Activated CD4-positive, alpha-beta T cell treated with anti-CD3 and anti-CD28 coated beads, Interleukin-2, Interleukin-4, amounts not matched to agents 100 ng/mL and 50 ng/mL, durations not matched to agents 16 hours and 8 hours (primary cell): ENCODE data around the gene COX6B2.

Experiments used
- DNase-seq: peaks from one replicate; pipeline ENCODE4 v3.0.0-alpha.2; 2020; ENCODE audit warnings: low spot score

The COX6B2 gene

DNA sequence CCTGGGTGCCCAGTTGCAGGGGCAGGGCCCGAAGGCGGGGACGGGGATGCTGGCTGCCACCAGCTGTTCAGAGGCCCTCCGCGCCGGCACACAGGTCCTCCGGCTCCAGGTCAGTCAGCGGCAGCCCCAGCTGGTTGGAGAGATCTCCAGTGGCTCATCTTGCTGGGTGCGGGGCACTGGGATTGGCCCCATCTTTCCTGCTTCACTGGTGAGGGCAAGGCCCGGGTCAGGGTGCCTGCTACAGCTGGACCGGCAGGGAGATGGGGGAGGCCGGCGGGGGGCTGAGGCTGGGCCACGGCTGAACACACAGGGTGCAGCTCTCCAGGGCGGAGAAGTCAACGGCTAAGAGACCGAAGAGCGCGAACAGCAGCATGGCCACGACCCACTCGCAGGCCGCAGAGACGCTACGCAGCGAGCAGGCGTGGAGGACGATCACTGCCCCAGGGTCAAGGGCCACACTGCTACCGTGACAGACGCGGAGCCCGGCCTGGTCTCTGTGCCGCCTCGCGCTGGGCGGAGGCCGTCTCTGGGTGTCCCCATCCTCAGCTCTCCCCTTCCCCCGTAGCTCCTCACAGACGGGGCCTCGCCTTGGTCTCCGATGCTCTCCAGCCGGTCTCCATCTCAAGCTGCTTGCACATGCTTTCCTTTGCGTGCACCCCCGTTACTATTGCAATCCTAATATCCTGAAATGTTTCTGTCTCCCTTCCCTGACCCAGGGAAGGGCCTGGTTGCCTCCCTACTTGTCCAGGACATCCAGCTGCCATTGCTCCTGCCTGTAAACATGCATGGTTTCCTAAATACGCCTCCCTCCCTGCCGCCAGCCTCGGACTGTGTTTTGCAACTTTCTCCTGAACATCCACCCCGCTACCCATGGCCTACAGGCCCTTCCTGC lies 41.7 kb downstream of the COX6B2 start:
- no peak for DNase-seq

DNA sequence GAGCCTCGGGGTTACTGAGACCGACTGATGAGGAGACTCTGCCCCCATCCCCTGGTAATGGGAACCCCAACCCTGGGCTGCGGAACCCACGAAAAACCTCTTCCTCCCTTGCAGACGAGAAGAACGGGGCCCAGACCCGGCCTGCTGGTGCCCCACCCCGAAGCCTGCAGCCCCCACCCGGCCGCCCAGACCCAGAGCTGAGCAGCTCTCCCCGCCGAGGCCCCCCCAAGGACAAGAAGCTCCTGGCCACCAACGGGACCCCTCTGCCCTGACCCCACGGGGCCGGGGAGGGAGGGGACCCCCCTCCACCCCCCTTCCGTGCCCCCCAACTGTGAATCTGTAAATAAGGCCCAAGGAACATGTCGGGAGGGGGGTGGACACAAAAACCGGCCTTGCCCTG lies 42.7 kb downstream of the COX6B2 start:
- DNase-seq, result no peak

DNA sequence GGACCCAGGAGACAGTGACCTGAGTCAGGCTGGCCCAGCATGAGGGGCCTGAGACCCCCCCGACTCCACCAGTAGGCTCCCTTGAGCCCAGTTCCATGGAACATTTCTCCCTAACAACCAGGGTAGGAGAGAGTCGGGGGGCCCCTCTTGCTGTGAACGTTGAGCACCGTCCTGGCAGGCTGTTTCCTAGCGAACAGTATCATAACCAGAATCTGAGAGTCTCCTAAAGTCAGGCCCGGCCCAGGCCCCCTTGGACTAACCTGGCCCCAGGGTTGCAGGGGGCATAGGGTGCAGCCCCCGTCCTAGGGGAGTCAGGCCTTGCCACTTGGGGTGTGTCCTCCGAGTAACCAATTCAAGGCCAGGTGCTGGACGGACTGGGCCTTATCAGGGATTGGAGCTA lies 43.1 kb downstream of the COX6B2 start:
- no peak for DNase-seq

DNA sequence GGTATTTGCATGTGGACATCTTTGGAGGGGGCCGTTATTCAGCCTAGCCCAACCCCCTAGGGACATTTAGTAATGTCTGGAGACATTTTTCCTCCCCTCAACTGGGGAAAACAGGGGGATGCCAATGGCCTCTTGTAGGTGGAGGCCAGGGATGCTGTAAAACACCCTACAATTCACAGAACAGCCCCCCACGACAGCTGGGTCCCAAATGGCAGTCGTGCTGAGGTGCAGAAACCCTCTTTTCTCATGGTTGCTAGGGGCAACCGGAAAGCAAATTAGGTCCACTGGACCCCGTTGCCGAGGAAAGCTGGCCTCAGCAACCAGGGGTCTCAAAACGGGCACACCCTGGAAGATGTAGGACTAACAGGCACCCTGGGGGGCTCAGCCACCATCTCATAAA lies 44.0 kb downstream of the COX6B2 start:
- DNase-seq, result no peak

- no peak for DNase-seq
Measured at GRCh38 chr19:55309448-55309847, 45.1 kb downstream of the COX6B2 start.

DNA sequence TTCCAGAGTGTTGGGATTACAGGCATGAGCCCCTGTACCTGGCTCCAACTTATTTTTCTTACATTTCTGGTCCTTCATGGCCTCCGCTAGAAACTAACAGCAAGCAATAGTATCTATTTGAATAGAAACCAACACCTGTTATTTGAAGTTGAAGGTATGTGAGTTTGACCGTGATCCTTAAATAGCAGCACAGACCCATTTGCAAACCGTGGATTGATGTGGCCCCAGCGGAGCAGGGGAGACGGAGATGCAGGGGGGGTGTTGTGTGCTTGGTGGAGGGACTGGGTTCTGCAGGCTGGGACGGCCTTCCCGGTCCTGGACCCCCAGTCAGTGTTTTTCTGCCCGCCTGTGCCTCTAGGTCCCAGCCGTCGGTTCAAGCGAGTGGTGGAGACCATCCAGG lies 46.2 kb downstream of the COX6B2 start:
- no peak for DNase-seq

DNA sequence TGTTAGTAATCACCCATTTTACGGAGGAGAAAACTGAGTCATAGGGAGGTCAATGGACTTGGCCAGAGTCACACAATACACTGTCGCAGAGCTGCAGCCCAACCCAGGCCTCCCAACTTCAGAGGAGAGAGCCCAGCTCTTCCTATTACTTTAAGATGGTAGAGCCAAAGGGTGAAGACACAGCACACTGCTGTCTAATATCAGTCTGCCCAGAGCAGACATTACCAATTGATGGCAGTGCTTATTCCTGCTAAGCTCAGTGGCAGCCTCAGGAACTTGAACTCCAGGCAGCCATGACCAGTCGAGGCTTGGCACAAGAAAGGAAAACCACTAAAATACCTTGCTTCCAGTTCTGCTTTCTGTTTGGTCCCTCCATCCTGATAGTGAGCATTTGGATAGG lies 47.8 kb downstream of the COX6B2 start:
- no peak for DNase-seq

GRCh38 chr19:55305983-55306562 lies 48.4 kb downstream of the COX6B2 start:
- no peak for DNase-seq

GRCh38 chr19:55305491-55305890 lies 49.0 kb downstream of the COX6B2 start:
- DNase-seq, result peak; percentile 56

GRCh38 chr19:55304980-55305379 lies 49.5 kb downstream of the COX6B2 start:
- no peak for DNase-seq

DNA sequence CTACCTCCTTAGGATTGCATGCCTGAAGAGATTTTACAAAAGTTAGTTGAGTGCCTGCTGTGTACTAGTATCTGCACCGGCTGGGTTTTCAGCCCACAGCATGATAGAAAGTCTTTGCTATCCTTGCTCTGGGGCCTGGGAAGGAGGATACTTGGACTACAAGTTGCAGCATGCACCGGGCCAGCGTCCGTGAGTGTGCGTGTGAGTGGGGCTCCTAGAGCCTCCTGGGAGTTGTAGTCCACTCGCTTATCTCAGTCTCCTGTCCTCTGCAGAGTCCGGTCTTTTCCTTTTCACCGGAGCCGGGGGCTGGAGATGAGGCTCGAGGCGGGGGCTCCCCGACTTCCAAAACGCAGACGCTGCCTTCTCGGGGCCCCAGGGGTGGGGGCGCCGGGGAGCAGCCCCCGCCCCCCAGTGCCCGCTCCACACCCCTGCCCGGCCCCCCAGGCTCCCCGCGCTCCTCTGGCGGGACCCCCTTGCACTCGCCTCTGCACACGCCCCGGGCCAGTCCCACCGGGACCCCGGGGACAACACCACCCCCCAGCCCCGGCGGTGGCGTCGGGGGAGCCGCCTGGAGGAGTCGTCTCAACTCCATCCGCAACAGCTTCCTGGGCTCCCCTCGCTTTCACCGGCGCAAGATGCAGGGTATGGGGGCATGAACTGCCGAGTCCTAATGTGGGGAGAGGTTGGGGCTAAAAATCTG lies 50.1 kb downstream of the COX6B2 start:
- peak; percentile 41 for DNase-seq

GRCh38 chr19:55303477-55303876 lies 51.0 kb downstream of the COX6B2 start:
- no peak for DNase-seq

DNA sequence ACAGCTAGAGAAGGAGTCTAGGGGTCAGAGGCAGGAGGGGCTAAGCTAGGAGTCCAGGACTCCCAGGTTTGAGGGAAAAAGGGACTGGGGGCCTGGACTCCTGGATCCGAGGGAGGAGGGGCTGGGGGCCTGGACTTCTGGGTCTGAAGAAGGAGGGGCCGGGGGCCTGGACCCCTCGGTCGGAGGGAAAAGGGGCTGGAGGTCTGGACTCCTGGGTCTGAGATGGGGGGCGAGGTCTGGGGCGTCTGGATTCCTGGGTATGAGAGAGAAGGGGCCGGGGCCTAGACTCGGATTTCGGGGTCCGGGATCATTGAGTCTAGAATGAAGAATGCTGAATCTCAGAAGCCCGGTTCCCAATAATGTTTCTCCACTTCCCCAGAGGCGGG lies 52.2 kb downstream of the COX6B2 start:
- DNase-seq, result no peak

- DNase-seq, result peak; percentile 95
Measured at GRCh38 chr19:55301459-55302317, 52.8 kb downstream of the COX6B2 start.

GRCh38 chr19:55300886-55301458 lies 53.5 kb downstream of the COX6B2 start:
- DNase-seq, result no peak

DNA sequence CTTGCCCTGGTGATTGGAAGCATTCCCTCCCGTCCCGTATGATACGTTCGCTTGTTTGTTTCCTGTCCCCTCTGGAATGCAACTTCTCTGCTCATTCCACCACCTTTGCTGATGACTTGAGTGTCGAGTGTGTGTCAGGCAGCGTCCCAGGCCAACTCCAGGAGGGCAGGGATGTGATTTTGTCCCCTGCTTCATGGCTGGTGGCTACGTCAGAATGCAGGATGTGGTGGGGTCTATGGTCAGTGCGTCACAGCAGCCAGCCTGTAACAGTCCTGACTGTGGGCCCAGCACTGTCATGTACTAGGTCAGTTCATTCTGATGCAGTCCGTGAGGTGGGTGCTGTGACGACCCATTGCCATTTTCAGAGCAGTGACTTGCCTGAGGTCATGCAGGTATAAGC lies 54.5 kb downstream of the COX6B2 start:
- no peak for DNase-seq
